ENCODE results near the gene MTHFD1. TPM values are rescaled to one million over a fixed set of nuclear protein-coding genes. Genes with fewer than 3 reads are reported as not detected.
A peak's percentile ranks its signal among the peaks of the same experiment; 100 is the strongest.

Gene MTHFD1
- total and polyA plus RNA-seq, 2 donors (not counting 3 experiments of a cell fraction or from before 2014, with no cell fraction given) = 26.3 to 114 TPM

DNA sequence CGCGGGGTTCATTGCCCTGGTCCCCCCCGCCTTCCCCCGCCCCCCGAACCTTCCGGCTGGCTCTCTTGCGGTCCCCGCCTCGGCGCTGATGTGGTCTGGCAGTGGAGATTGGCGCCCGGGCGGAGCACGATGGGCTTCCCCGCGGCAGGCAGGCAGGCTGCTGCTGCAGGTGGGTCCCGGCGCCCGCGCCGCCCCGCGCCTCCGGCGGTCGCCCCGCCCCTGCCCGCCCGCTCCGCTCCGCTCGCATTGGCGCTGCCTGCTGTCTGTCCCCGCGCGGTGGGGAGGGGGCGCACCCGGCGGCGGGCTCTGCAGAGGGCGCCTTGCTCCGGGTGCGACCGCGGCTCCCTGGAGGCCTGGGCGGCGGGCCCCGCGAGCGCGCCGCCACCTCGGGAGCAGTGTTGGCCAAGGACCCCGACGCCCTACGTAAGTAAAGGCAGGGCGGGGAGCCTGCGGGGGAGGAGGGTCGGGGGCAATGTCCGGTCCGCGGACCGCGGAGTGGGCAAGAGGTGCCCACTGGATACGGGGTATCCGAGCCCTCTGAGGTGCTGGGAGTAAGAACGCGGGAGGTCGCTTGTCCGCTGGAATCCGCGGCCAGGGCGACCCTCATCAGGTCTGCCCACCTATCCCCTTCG is 77.2 kb downstream of the MTHFD1 start, which contains the start of gene AKAP5:
Gene AKAP5 (plus strand): TSS at position 309 of the 632 bp plus-strand sequence. CDS start 2,896 bp downstream, outside the sequence.
- H4K20me1 ChIP-seq (replicated peaks; ENCODE audit: control insufficient read depth, extremely low read depth, insufficient read depth, low read length) = no peaks in the 10 kb centered on the region
- no TSS peak for BruUV-seq (replicated peaks)
- peak within 1 kb of the TSS; percentile 80 for H2AFZ ChIP-seq (ENCODE audit: low read depth, low read length)
- H3K4me3 ChIP-seq (replicated peaks in 1 of 3; ENCODE audit: insufficient read depth in 1 of 3, low read depth in 1 of 3, low read length in 3 of 3) = peak within 1 kb of the TSS; percentile 70 to 79 (median 76)
- peak within 1 kb of the TSS; percentile 97 for H3K4me2 ChIP-seq (ENCODE audit: insufficient read depth, low read length)
- dilution Hi-C loops (cut with MboI; ENCODE audit: extremely low pct_ligation_motif_present, low sequenced_read_pairs) = no loop called here
- no peak for FAIRE-seq
- peaks cover 14% of the 10 kb centered on the region for H3K4me1 ChIP-seq (ENCODE audit: control insufficient read depth, extremely low read depth, insufficient read depth, low read length)
- no peak within 1 kb of the TSS for H3K27ac ChIP-seq (ENCODE audit: insufficient read depth, low read depth, low read length)
- peak within 1 kb of the TSS; percentile 51 for H3K9ac ChIP-seq (replicated peaks; ENCODE audit: extremely low read depth, insufficient read depth, low read length)
- H3K36me3 ChIP-seq (ENCODE audit: control insufficient read depth in 2 of 2, extremely low read depth in 1 of 2, insufficient read depth in 2 of 2, low read length in 2 of 2) = no peaks in the 10 kb centered on the region
- H3K9me1 ChIP-seq (replicated peaks; ENCODE audit: control insufficient read depth, extremely low read depth, insufficient read depth, low read length) = no peaks in the 10 kb centered on the region
- no peaks in the 10 kb centered on the region for H3K27me3 ChIP-seq (ENCODE audit: control insufficient read depth in 2 of 2, insufficient read depth in 2 of 2, low read length in 2 of 2)
- intact Hi-C loops (cut with micrococcal nuclease) = no loop called here
- CTCF ChIA-PET = interaction anchor here (0.7 to 4.0 kb wide), 14 partner anchors 10 to 171 kb away, joined by 3 to 32 read pairs (median 7); partner anchors contain the start of gene MTHFD1
- no peak for TF ChIP-seq JUN (IDR thresholded peaks at IDR 0.05; ENCODE audit: borderline replicate concordance, insufficient read depth, insufficient read length, low read depth)
- peak; percentile 17 for TF ChIP-seq POLR2AphosphoS5 (IDR thresholded peaks at IDR 0.05; ENCODE audit: insufficient read depth, low read depth, low read length)
- POLR2A ChIA-PET = no interaction called here
- H3K9me3 ChIP-seq (replicated peaks; ENCODE audit: control insufficient read depth, insufficient read depth, low read length) = no peaks in the 10 kb centered on the region
- H3K79me2 ChIP-seq (ENCODE audit: control insufficient read depth, insufficient read depth, low read length) = no peaks in the 10 kb centered on the region
- peak; percentile 63 for DNase-seq (ENCODE audit: low read depth, low spot score)

DNA sequence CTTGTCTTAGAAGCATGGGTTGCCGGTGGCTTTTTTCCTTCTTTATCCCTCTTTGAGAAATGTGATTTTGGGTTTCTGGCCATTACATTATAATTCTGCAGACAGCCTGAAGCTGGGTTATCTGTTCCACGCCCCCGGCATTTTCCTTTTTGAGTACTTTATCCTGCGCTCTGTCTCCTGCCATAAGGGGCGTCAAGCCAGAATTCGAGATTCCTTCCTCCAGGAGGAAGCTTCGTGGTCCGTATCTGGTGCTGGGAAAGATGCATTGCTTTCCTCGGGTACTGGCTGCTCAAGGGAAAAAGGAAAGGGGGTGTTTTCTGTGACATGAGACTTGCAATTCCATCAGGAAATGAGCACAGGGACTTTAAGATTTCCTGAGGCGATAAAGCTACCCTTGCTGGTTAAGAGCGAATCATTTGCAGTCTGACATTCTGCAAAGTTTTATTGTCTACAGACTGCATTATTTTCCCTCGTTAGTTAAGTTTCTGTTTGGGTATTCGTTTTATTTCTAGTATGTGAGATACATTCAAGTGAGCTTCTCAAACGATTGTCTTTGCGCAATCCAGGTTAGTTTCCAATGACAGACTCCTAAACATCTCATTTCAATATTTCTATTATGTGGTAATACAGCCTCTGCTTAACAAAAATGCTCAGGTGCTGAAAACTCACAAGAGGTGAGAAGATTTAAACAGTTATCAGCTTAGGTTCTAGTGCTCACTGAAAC is 77.8 kb downstream of the MTHFD1 start:
- Histone ChIP-seq H3K9me3 (replicated peaks; ENCODE audit: control insufficient read depth, insufficient read depth, low read length) (no peaks in the 10 kb centered on the region), H4K20me1 (replicated peaks; ENCODE audit: control insufficient read depth, extremely low read depth, insufficient read depth, low read length) (no peaks in the 10 kb centered on the region), H2AFZ (ENCODE audit: low read depth, low read length) (peak overlapping the region; percentile 80), H3K36me3 (ENCODE audit: control insufficient read depth in 2 of 2, extremely low read depth in 1 of 2, insufficient read depth in 2 of 2, low read length in 2 of 2) (no peaks in the 10 kb centered on the region), H3K79me2 (ENCODE audit: control insufficient read depth, insufficient read depth, low read length) (no peaks in the 10 kb centered on the region), H3K9me1 (replicated peaks; ENCODE audit: control insufficient read depth, extremely low read depth, insufficient read depth, low read length) (no peaks in the 10 kb centered on the region), H3K4me3 (replicated peaks in 1 of 3; ENCODE audit: insufficient read depth in 1 of 3, low read depth in 1 of 3, low read length in 3 of 3) (peak overlapping the region; percentile 70 to 79 (median 76)), H3K9ac (replicated peaks; ENCODE audit: extremely low read depth, insufficient read depth, low read length) (peak overlapping the region; percentile 39), H3K27me3 (ENCODE audit: control insufficient read depth in 2 of 2, insufficient read depth in 2 of 2, low read length in 2 of 2) (no peaks in the 10 kb centered on the region), H3K4me1 (ENCODE audit: control insufficient read depth, extremely low read depth, insufficient read depth, low read length) (peaks cover 14% of the 10 kb centered on the region), H3K27ac (ENCODE audit: insufficient read depth, low read depth, low read length) (no peak overlapping the region), H3K4me2 (ENCODE audit: insufficient read depth, low read length) (peak overlapping the region; percentile 97)
- ChIA-PET POLR2A (interaction anchor here (0.6 to 0.7 kb wide), 2 partner anchors 24 to 74 kb away, joined by 3 read pairs; partner anchors contain the start of gene HSPA2), CTCF (interaction anchor here (0.8 to 4.0 kb wide), 15 partner anchors 10 to 170 kb away, joined by 3 to 32 read pairs (median 5); partner anchors contain the start of gene MTHFD1)
- dilution Hi-C loops (cut with MboI; ENCODE audit: extremely low pct_ligation_motif_present, low sequenced_read_pairs) (no loop called here), intact Hi-C loops (cut with micrococcal nuclease) (no loop called here)
- TSS peak; percentile 7 for BruUV-seq (replicated peaks)
- FAIRE-seq (peak; percentile 80), DNase-seq (ENCODE audit: low read depth, low spot score) (peak; percentile 45)
- TF ChIP-seq GATA2 (IDR thresholded peaks at IDR 0.05; ENCODE audit: insufficient read depth, insufficient read length, low read depth, low read length) (peak; percentile 86), POLR2A (IDR thresholded peaks at IDR 0.05; ENCODE audit: low read depth, low read length) (no peak)

Data from endothelial cell of umbilical vein (primary cell).